Choroid plexus epithelial cell (primary cell): Measurements from ENCODE around the gene GYS2.

Experiments
- DNase-seq: peaks from one replicate; pipeline ENCODE4 v3.0.0-alpha.2; 2010; ENCODE audit warnings: low read depth
- H3K4me3 ChIP-seq: 2 replicates; pipeline ENCODE4 v1.5.1; 2011; ENCODE audit warnings: low read depth, mild to moderate bottlenecking, control low read depth, low read length, moderate library complexity
- CTCF ChIP-seq: conservative IDR thresholded peaks from 2 replicates; pipeline ENCODE4 v1.5.1; 2011; ENCODE audit warnings: low read depth, mild to moderate bottlenecking, control low read depth, inconsistent platforms, low read length, moderate library complexity

GYS2 gene

GRCh38 chr12:21627924-21628323 lies 23.3 kb upstream of the GYS2 start:
- H3K4me3 ChIP-seq, result no peak overlapping the region
- no peak for TF ChIP-seq CTCF
- no peak for DNase-seq

- TF ChIP-seq CTCF, result no peak
- DNase-seq, result no peak
- no peak overlapping the region for H3K4me3 ChIP-seq
These were observed 13.9 kb upstream of the GYS2 start for GRCh38 chr12:21618566-21618965.

- no peak for DNase-seq
- H3K4me3 ChIP-seq, result no peak overlapping the region
- TF ChIP-seq CTCF, result no peak
These were observed 12.4 kb upstream of the GYS2 start for GRCh38 chr12:21617030-21617429.

- no peak overlapping the region for H3K4me3 ChIP-seq
- DNase-seq, result peak; percentile 16
- TF ChIP-seq CTCF, result no peak
These were observed 10.8 kb upstream of the GYS2 start for GRCh38 chr12:21615431-21615830.

- H3K4me3 ChIP-seq, result no peak overlapping the region
- DNase-seq, result no peak
- TF ChIP-seq CTCF, result no peak
These were observed 9.9 kb upstream of the GYS2 start for GRCh38 chr12:21614506-21614905.

- DNase-seq, result peak; percentile 25
- no peak overlapping the region for H3K4me3 ChIP-seq
- TF ChIP-seq CTCF, result peak; percentile 20
These were observed 9.3 kb upstream of the GYS2 start for GRCh38 chr12:21613931-21614330.

GRCh38 chr12:21608196-21608595 lies 3.5 kb upstream of the GYS2 start:
- no peak for TF ChIP-seq CTCF
- no peak for DNase-seq
- H3K4me3 ChIP-seq, result no peak overlapping the region
